ENCODE data around the gene ASNSD1. TPM values are rescaled to one million over a fixed set of nuclear protein-coding genes. Genes with fewer than 3 reads are reported as not detected.

The ASNSD1 gene
- total and polyA plus RNA-seq, 9 of the 15 experiments (the other 6 are each of a cell fraction or from before 2014, with no cell fraction given), result 23.9 to 56.4 (median 38.3) TPM

DNA sequence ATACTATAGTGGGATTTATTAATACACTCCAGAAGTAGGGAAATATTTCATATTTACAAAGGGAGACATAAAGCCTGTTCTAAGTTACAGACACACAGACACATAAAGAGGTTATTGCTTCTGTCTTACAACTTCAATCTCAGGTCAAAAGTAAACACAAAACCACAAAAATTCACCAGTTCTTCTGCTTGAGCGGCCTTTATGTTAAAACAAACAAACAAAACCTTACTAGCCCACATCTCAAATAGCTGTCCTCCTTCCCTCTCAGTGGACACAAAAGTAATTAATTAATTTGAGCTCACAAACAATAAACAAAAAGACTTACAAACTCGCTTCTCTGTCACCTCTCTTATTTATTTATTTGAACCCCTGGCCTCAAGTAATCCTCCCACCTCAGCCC is 1.5 kb upstream of the ASNSD1 start:
- TF ChIP-seq ILF3 (IDR thresholded peaks at IDR 0.05; ENCODE audit: borderline replicate concordance) (no peak), FOXA3 (CRISPR knock-in tag; conservative IDR thresholded peaks at IDR 0.05 in 1 of 2, IDR thresholded peaks at IDR 0.05 in 1 of 2) (peak in 1 of 2 experiments; percentile 45; a peak in 2 of 4 replicates), SMARCC2 (IDR thresholded peaks at IDR 0.05; ENCODE audit: low read depth) (no peak), MEIS2 (IDR thresholded peaks at IDR 0.05; ENCODE audit: partially characterized antibody) (no peak)
- no peak for FAIRE-seq
- in situ Hi-C loops (cut with MboI), result no loop called here
- Histone ChIP-seq H4K20me1 (replicated peaks; ENCODE audit: control insufficient read depth, insufficient read depth, low read length) (no peaks in the 10 kb centered on the region), H3K79me2 (ENCODE audit: control insufficient read depth, insufficient read depth, low read length) (peaks cover 22% of the 10 kb centered on the region), H3K9me1 (ENCODE audit: control insufficient read depth, insufficient read depth, low read length) (no peaks in the 10 kb centered on the region), H2AFZ (ENCODE audit: low read depth, low read length) (no peak overlapping the region), H3K36me3 (ENCODE audit: control insufficient read depth, insufficient read depth, low read length) (no peaks in the 10 kb centered on the region), H3K27ac (ENCODE audit: extremely low read depth, low read depth, low read length) (no peak overlapping the region), H3K27me3 (ENCODE audit: control insufficient read depth in 2 of 2, insufficient read depth in 2 of 2, low read length in 2 of 2) (no peaks in the 10 kb centered on the region), H3K4me2 (ENCODE audit: insufficient read depth, low read length) (no peak overlapping the region), H3K4me1 (replicated peaks in 1 of 2; ENCODE audit: control insufficient read depth in 2 of 2, insufficient read depth in 2 of 2, low read length in 2 of 2) (no peaks in the 10 kb centered on the region; a peak in 1 of 5 replicates), H3K9ac (ENCODE audit: insufficient read depth in 1 of 2, low read depth in 2 of 2, low read length in 2 of 2) (no peak overlapping the region), H3K4me3 (no peak overlapping the region), H3K9me3 (replicated peaks; ENCODE audit: control insufficient read depth, insufficient read depth, low read depth, low read length) (no peaks in the 10 kb centered on the region)
- CTCF ChIA-PET (ENCODE audit: low intra/inter-chr PET ratio), result interaction anchor here (0.6 to 2.6 kb wide), 5 partner anchors 30 to 1144 kb away, joined by 3 to 38 read pairs (median 6); no protein-coding TSS in a partner anchor
- DNase-seq (ENCODE audit: extremely low read depth in 1 of 4, low spot score in 3 of 4), result no peak
- ATAC-seq, result no peak
- no TSS peak for BruUV-seq (replicated peaks)
- POLR2A ChIA-PET, result interaction anchor here (0.7 to 1.1 kb wide), 2 partner anchors 79 to 132 kb away, joined by 4 to 5 read pairs; partner anchors contain the start of gene SLC40A1
- intact Hi-C loops (cut with micrococcal nuclease), result loop anchor here (2.0 to 10.0 kb wide), 2 partner anchors 103 to 655 kb away; partner anchors contain the start of genes HIBCH and OSGEPL1
- WGBS (ENCODE audit: insufficient coverage, low coverage, missing lambda C conversion rate), result 0% methylated on average over 2 of the region's 2 CpGs

DNA sequence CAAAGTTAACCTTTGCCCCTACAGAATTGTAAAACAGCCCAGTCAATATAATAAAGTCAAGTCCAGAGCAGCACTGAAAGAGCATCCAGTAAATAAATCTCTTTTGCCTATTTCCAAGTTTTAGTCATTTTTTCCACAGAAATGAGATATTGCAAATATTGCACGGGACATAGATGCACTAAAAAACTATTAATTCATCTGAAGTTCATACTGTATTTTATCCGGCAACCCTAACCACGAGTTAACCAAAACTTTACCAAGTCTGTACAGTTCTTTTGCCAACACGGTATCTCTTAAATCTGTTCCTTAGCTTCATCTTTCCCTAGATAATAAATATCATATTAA is 484 bp upstream of the ASNSD1 start:
- H3K4me3 ChIP-seq, result no peak overlapping the region
- H3K27me3 ChIP-seq (ENCODE audit: control insufficient read depth in 2 of 2, insufficient read depth in 2 of 2, low read length in 2 of 2), result no peaks in the 10 kb centered on the region
- no peak overlapping the region for H3K9ac ChIP-seq (ENCODE audit: insufficient read depth in 1 of 2, low read depth in 2 of 2, low read length in 2 of 2)
- no peak for TF ChIP-seq MTA1 (IDR thresholded peaks at IDR 0.05; ENCODE audit: borderline replicate concordance)
- no peak for TF ChIP-seq KLF16 (IDR thresholded peaks at IDR 0.05)
- TF ChIP-seq, protein P1, sequence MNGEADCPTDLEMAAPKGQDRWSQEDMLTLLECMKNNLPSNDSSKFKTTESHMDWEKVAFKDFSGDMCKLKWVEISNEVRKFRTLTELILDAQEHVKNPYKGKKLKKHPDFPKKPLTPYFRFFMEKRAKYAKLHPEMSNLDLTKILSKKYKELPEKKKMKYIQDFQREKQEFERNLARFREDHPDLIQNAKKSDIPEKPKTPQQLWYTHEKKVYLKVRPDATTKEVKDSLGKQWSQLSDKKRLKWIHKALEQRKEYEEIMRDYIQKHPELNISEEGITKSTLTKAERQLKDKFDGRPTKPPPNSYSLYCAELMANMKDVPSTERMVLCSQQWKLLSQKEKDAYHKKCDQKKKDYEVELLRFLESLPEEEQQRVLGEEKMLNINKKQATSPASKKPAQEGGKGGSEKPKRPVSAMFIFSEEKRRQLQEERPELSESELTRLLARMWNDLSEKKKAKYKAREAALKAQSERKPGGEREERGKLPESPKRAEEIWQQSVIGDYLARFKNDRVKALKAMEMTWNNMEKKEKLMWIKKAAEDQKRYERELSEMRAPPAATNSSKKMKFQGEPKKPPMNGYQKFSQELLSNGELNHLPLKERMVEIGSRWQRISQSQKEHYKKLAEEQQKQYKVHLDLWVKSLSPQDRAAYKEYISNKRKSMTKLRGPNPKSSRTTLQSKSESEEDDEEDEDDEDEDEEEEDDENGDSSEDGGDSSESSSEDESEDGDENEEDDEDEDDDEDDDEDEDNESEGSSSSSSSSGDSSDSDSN (IDR thresholded peaks at IDR 0.05; ENCODE audit: borderline replicate concordance in 1 of 2, low read depth in 2 of 2, low read length in 2 of 2), result no peak
- peak in 1 of 2 experiments; percentile 83 for TF ChIP-seq NCOA2 (IDR thresholded peaks at IDR 0.05; ENCODE audit: partially characterized antibody in 2 of 2)
- no peak for TF ChIP-seq ZBED1 (IDR thresholded peaks at IDR 0.05)
- TF ChIP-seq CC2D1A (IDR thresholded peaks at IDR 0.05), result no peak
- no TSS peak for BruUV-seq (replicated peaks)
- 13% methylated on average over 4 of the region's 4 CpGs for WGBS (ENCODE audit: insufficient coverage, low coverage, missing lambda C conversion rate)
- H3K79me2 ChIP-seq (ENCODE audit: control insufficient read depth, insufficient read depth, low read length), result peaks cover 22% of the 10 kb centered on the region
- H3K9me1 ChIP-seq (ENCODE audit: control insufficient read depth, insufficient read depth, low read length), result no peaks in the 10 kb centered on the region
- H2AFZ ChIP-seq (ENCODE audit: low read depth, low read length), result no peak overlapping the region
- peaks cover 5% of the 10 kb centered on the region; the same call in 1 of the 3 replicates for H3K36me3 ChIP-seq (ENCODE audit: control insufficient read depth, insufficient read depth, low read length)
- intact Hi-C loops (cut with micrococcal nuclease), result loop anchor here (1.0 to 10.0 kb wide), 4 partner anchors 38 to 654 kb away; partner anchors contain the start of genes HIBCH and OSGEPL1
- no peak overlapping the region for H3K4me2 ChIP-seq (ENCODE audit: insufficient read depth, low read length)
- H3K27ac ChIP-seq (ENCODE audit: extremely low read depth, low read depth, low read length), result no peak overlapping the region
- FAIRE-seq, result no peak
- ChIA-PET POLR2A (interaction anchor here (0.5 to 0.6 kb wide), 2 partner anchors 126 to 556 kb away, joined by 3 read pairs; no protein-coding TSS in a partner anchor), CTCF (ENCODE audit: low intra/inter-chr PET ratio) (interaction anchor here (1.2 to 2.6 kb wide), 7 partner anchors 36 to 1143 kb away, joined by 5 to 38 read pairs (median 7); partner anchors contain the start of gene OSGEPL1)
- no peaks in the 10 kb centered on the region for H3K9me3 ChIP-seq (replicated peaks; ENCODE audit: control insufficient read depth, insufficient read depth, low read depth, low read length)
- in situ Hi-C loops (cut with MboI), result no loop called here
- H3K4me1 ChIP-seq (replicated peaks in 1 of 2; ENCODE audit: control insufficient read depth in 2 of 2, insufficient read depth in 2 of 2, low read length in 2 of 2), result no peaks in the 10 kb centered on the region; a peak in 1 of 5 replicates
- ATAC-seq, result no peak
- no peak for DNase-seq (ENCODE audit: extremely low read depth in 1 of 4, low spot score in 3 of 4)
- no peaks in the 10 kb centered on the region for H4K20me1 ChIP-seq (replicated peaks; ENCODE audit: control insufficient read depth, insufficient read depth, low read length)
